ENCODE measurements around the gene DKC1.

The DKC1 gene

DNA sequence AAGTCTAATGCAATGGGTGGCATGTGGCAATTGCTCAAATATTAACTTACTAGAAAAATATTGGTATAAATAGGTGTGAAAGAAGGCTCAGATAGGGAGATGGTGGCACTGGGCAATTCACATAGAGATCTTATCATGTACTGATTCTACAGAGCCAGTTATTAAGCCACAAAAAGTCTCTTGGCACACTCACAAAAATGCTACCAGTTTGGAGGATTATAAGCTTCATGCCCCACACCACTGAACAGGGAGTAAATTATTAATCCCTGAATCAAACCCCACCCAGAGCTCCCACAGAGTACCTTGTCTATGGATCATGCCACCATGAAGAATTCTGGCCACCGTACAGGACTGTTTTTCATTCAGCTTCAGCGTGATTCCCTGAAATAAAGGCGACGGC, 28.8 kb downstream of the DKC1 start:
- TF ChIP-seq POLR2A (IDR thresholded peaks at IDR 0.05; ENCODE audit: low read depth, low read length), result no peak
- DNase-seq (ENCODE audit: insufficient read length, low spot score) (no peak), FAIRE-seq (no peak)

DNA sequence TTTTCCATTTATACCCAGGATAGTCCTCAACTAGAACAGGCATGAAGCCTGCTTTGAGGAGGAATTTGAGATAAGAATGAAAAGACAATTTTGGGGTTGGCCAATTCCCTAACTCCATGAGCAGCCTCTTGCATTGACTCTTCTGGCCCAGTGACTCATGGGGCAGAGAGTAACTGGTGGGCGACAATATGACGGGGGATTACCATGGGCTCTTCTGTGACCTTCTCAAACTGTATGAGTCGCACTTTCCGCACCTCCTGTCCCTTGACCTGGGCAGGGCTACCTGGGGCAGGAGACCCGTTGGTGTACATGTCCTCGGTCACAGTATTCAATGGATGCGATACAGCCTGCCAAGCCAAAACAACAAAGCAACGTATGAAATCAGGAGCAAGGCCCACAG, 29.3 kb downstream of the DKC1 start:
- FAIRE-seq (no peak), DNase-seq (ENCODE audit: insufficient read length, low spot score) (no peak)
- no peak for TF ChIP-seq POLR2A (IDR thresholded peaks at IDR 0.05; ENCODE audit: low read depth, low read length)

DNA sequence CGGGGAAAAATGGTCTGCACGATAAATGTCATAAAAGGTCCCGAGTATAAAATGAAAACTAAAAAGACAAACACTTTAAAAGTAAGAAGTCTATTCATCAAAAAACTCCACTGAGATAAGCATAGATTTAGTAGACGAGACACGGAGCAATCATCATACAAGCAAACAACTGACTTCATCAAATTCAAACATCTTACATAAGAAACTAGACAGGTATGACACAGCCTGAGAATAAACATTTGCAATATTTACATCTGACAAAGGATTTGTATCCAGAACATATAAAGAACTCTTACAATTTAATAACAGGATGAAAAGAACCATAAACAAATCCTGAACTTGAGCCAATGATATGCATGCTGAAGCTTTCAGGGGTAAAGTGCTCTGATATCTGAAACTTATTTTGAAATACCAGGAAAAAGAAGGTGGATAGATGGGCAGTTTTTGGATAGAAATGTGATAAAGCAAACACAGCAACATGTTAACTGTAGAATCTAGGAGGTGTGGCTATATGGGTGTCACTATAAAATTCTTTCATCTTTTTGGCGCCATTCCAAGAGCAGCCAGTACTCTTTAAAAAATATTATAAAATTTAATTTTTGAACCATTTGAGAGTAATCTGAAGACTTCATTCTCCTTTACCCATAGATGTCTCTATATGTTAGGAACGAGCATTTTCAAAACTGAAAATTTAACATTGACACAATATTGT, 30.6 kb downstream of the DKC1 start:
- FAIRE-seq (no peak), DNase-seq (ENCODE audit: insufficient read length, low spot score) (no peak)
- TF ChIP-seq POLR2A (IDR thresholded peaks at IDR 0.05; ENCODE audit: low read depth, low read length), result no peak

DNA sequence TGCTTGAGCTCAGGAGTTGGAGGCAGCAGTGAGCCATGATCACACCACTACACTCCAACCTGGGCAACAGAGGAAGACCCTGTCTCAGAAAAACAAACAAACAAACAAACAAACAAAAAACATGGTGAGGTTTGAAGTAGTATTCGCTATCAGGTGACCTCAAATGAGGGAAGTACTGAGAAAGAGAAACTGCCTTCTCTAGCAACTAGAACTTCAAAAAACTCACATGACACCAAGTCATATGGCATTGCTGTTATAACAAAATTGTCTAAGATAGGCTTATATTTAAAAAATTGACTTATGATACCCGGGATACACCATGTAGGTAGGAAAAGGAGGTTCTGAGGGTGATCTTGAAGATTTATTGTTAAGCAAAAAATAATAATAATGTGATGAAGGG, 32.4 kb downstream of the DKC1 start:
- FAIRE-seq (no peak), DNase-seq (ENCODE audit: insufficient read length, low spot score) (no peak)
- TF ChIP-seq POLR2A (IDR thresholded peaks at IDR 0.05; ENCODE audit: low read depth, low read length), result no peak

DNA sequence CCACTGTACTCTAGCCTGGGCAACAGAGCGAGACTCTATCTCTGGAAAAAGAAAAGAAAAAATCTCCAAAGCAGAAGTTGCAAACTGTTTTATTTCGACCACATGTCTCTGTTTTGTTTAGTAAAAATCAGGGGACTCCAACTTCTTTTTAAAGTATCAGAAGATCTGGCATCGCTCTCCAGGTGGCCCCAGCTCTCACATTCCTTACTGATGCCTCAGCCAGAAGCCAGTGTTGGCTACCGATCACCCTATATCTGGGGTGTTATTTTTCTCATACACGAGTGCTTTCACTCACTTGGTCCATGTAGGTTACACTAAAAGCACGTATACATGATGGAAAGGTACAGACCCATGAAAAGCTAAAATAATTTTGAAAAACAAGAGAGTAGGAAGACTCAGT, 34.3 kb downstream of the DKC1 start:
- DNase-seq (ENCODE audit: insufficient read length, low spot score) (peak; percentile 27), FAIRE-seq (peak; percentile 90)
- TF ChIP-seq POLR2A (IDR thresholded peaks at IDR 0.05; ENCODE audit: low read depth, low read length), result no peak

DNA sequence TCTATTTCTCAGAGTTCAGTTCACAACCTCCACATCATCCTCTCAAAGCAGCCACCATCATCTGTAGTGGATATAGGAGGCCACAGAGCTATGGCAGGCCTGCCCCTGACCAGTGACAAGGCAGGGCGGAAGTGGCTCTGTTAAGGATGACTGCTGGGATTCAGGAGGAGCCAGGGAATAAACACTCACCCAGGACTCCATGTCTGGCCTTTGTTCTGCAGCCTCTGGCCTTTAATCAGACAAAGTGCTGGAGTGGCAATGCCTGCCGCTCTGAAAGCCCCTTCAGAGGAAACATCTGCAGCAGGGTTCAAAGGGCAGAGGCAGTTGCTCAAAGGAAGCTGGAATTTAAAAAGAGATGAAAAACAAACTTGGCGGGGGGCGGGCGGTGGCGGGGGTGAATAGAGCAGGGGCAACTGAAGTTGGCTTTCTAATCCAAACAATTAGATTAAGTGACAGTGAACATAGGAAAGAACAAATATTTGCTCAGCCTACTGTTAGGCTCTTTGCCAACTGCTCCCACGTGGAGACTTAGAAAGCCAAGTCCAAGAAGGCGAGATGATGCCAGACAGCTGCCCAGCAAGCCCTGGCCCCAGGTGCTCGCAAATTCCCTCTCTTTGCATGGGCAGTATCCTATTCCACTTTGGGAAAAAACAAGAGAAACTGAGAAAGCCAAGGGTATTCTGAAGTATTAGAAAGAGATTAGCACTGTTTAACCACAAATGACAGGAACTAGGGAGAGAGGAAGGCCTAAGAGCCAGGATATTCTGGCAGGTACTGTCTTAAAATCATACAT, 37.1 kb downstream of the DKC1 start:
- DNase-seq (ENCODE audit: insufficient read length, low spot score), result peak; percentile 14
- no peak for FAIRE-seq
- no peak for TF ChIP-seq POLR2A (IDR thresholded peaks at IDR 0.05; ENCODE audit: low read depth, low read length)

DNA sequence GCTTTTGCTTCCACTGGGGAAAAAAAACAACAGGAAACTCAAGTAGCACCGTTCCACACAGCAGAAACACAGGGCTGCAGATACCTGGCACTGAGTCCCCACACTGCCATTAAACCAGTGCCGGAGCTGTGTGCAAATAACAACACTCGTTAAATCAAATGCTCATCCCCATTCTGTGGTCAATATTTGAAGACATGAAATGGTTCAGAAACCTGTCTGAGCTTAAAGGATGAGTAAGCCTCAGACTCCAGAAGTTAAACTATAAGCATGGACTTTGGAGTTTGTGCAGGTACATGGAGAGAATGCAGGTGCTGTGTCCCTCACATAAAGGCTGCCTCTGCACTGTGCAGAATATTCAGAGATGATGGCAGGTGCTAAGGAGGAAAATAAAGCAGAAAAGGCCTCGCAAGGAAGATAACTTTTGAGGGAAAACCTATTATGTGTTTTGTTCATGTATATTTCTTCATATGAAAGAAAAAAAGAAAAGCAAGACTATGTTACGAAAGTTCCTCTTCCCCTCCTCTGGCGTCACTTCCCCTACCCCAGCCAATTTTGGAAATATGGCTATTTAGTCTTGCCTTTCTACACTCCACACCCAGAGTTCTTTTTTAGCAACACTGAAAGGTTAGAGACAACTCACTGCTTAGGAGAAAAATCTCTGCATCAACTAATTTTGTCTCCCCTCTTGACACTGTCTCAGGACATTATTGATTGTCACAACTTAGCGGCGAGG, 38.0 kb downstream of the DKC1 start:
- no peak for TF ChIP-seq POLR2A (IDR thresholded peaks at IDR 0.05; ENCODE audit: low read depth, low read length)
- no peak for FAIRE-seq
- DNase-seq (ENCODE audit: insufficient read length, low spot score), result no peak

DNA sequence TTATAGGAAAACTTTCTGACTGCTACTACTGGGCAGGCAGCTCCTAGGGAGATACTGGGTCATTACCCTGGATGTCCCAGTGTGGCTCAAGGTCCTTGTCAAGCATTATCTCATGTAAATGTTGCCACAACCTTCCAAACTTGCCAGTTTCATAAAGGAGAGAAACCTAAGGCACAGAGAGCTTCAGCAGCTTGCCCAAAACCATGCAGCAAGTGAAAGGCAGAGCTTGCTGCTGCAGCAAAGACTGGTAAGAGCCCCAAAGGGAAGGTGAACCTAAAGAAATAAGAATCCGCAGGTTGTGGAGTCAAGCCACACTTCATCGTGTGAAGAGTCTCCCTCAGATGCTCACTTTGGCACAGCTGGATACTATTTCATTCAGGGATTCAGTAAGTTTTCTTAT, 40.3 kb downstream of the DKC1 start:
- no peak for FAIRE-seq
- no peak for DNase-seq (ENCODE audit: insufficient read length, low spot score)
- no peak for TF ChIP-seq POLR2A (IDR thresholded peaks at IDR 0.05; ENCODE audit: low read depth, low read length)

DNA sequence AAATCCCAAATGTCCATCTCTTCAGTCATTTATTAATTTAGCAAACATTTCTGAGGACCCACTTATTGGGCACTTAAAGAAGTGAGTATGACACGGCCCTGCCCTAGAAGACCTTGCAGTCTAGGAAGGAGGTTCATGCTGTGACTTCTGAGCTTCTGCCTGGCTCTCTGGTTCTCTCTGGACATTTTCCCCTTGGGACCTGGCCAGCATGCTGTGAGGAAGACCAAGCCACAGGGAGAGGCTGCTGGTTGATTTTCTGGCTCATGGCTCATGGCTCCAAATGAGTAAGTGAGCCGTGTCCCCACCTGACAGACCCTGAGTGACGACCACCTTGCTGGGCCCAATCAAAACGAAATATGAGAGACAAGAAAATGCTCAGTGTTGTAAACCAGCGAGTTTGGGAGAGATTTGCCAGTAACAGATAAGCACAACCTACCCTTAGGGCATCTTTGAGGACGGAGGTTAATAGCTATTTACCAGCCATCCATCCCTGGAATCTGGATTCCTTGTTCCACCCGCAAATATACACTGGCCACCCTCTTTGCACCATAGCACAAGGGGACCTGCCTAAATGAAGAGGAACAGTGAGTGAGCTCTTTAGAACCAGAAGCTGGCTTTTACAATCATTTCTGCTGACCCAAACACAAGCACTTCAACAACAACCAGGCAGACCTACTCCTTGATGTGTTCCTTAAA, 41.7 kb downstream of the DKC1 start:
- FAIRE-seq, result no peak
- no peak for DNase-seq (ENCODE audit: insufficient read length, low spot score)
- no peak for TF ChIP-seq POLR2A (IDR thresholded peaks at IDR 0.05; ENCODE audit: low read depth, low read length)

DNA sequence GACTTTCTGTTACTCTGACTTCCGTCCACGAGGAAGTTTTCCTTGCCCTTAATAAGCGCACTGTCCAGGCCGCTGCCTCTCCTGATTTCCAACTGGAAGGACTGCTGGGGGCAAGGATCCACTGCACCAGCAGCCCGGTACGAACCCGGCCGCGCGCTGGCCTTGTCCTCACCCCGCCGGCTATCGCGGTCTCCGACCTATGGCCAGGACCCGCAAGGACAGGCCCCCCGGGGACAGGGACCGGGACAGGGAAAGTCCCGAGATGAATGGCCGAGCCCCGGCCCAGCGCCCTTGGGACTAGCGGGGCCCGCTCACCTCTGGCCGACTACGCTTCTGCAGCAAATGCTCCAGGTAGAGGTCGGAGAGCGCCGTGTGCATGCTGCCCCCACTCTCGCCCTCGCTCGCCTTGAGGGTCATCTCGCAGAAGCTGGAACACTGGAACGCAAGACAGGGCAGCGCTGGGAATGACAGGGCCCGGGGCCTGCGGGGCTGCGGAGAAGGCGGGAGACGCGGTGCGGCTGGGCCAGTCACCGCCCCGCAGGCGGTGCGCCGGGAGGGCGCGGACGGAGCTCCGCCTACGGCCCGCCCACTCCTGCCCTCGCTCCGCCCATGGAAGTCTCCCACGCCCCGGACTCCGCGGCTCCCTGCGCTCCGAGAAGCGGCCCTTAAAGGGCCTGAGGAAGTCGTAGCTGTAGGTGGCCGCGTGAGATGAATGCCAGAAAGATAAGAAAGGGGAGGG, 42.5 kb downstream of the DKC1 start, which contains the start of gene MPP1:
Gene MPP1, minus strand, starts transcription at position 529 of the 739 bp plus-strand sequence. Its CDS starts 112 bp downstream, at position 417.
- DNase-seq (ENCODE audit: insufficient read length, low spot score) (peak; percentile 65), FAIRE-seq (peak; percentile 52)
- TF ChIP-seq POLR2A (IDR thresholded peaks at IDR 0.05; ENCODE audit: low read depth, low read length), result peak; percentile 34; the same call in 1 of the 2 replicates

DNA sequence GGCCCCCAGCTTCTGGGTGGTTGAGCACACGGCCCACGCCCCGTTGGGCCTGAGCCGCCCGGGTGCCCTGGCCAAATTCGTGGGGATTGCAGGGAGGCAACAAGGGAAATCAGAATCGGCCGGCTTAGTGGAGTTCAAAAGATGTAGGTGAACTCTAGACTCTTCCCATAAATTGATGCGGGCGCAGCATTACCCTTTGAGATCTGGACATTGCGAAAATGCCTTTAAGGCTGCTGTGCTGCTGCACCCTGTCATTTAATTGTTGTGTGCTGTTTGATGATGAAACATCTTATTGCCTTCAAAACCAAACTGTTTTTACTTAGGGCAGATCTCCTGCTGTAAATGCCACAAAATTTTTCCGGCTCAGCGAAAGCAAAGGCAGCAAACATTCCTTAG, 43.0 kb downstream of the DKC1 start:
- TF ChIP-seq POLR2A (IDR thresholded peaks at IDR 0.05; ENCODE audit: low read depth, low read length), result no peak
- DNase-seq (ENCODE audit: insufficient read length, low spot score) (no peak), FAIRE-seq (no peak)

DNA sequence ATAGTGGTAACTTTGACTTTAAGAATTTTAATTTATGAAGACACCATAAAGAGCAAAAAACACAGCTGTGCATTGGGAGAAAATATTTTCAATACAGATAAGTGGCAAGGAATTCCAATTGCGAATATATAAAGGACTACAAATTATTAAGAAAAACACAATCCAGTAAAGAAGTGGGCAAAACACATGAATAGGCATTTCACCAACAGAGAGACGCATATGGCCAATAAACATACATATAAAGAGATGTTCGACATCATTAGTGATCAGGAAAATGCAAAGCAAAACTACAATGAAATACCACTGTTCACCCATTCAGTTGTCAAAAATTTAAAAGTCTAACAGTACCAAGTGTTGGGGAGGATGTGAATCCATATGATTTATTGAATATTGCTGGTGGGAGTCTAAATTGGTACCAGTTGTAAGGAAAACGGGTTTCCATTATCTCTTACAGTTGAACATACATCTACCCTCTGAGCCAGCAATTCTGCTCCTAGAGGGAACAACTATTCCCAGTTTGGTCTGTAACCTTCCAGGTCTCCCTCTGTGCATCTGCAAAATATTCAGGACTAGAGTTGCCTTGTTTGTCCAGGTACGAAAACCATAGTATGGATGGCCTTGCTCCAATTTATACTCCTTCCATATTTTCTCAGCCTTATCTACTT, 44.3 kb downstream of the DKC1 start:
- FAIRE-seq, result no peak
- DNase-seq (ENCODE audit: insufficient read length, low spot score), result no peak
- no peak for TF ChIP-seq POLR2A (IDR thresholded peaks at IDR 0.05; ENCODE audit: low read depth, low read length)
